GM04504 (cell line): ENCODE measurements around the gene PSME4.
"Not testable (repeated sequence)": the region's sequence is repeated elsewhere in the genome, so short reads cannot be mapped to it uniquely, and the experiment has no call there.

ENCODE experiments used
- DNase-seq: peaks from one replicate; pipeline ENCODE4 v3.0.0-alpha.2; 2012; ENCODE audit warnings: low read depth

PSME4 gene

GRCh38 chr2:53964987-53965687 is 5.7 kb downstream of the PSME4 start:
- DNase-seq: no peak

GRCh38 chr2:53964257-53964952 is 6.4 kb downstream of the PSME4 start:
- no peak for DNase-seq

GRCh38 chr2:53961478-53962216 is 9.1 kb downstream of the PSME4 start:
- DNase-seq: not testable (repeated sequence)

GRCh38 chr2:53960476-53960875 is 10.3 kb downstream of the PSME4 start:
- DNase-seq: no peak

GRCh38 chr2:53958443-53958842 is 12.3 kb downstream of the PSME4 start:
- DNase-seq: no peak

- no peak for DNase-seq
These were observed 18.3 kb downstream of the PSME4 start for GRCh38 chr2:53952519-53952918.

GRCh38 chr2:53949457-53949856 is 21.3 kb downstream of the PSME4 start:
- DNase-seq: no peak

GRCh38 chr2:53945538-53945937 is 25.3 kb downstream of the PSME4 start:
- DNase-seq: no peak

GRCh38 chr2:53944542-53944941 is 26.3 kb downstream of the PSME4 start:
- no peak for DNase-seq

GRCh38 chr2:53942280-53942679 is 28.5 kb downstream of the PSME4 start:
- DNase-seq: no peak

GRCh38 chr2:53941749-53942148 is 29.0 kb downstream of the PSME4 start:
- no peak for DNase-seq

- no peak for DNase-seq
These were observed 31.1 kb downstream of the PSME4 start for GRCh38 chr2:53939656-53940055.

GRCh38 chr2:53938904-53939303 is 31.9 kb downstream of the PSME4 start:
- no peak for DNase-seq

GRCh38 chr2:53933329-53933728 is 37.5 kb downstream of the PSME4 start:
- DNase-seq: no peak

- not testable (repeated sequence) for DNase-seq
These were observed 44.5 kb downstream of the PSME4 start for GRCh38 chr2:53926321-53926720.

GRCh38 chr2:53913721-53914120 is 57.1 kb downstream of the PSME4 start:
- DNase-seq: peak; percentile 8

GRCh38 chr2:53911434-53912189 is 59.2 kb downstream of the PSME4 start:
- DNase-seq: no peak

- DNase-seq: no peak
These were observed 63.2 kb downstream of the PSME4 start for GRCh38 chr2:53907582-53907981.

GRCh38 chr2:53905396-53905795 is 65.4 kb downstream of the PSME4 start:
- no peak for DNase-seq

GRCh38 chr2:53903011-53903410 is 67.8 kb downstream of the PSME4 start:
- no peak for DNase-seq

GRCh38 chr2:53901192-53901591 is 69.6 kb downstream of the PSME4 start:
- no peak for DNase-seq

GRCh38 chr2:53896864-53897263 is 73.9 kb downstream of the PSME4 start:
- peak; percentile 9 for DNase-seq
